ENCODE measurements around the gene IRS1. TPM values are rescaled to one million over a fixed set of nuclear protein-coding genes. Genes with fewer than 3 reads are reported as not detected.

The IRS1 gene
- total RNA-seq, 1 donor from 2014 or later = 3.2 TPM

DNA sequence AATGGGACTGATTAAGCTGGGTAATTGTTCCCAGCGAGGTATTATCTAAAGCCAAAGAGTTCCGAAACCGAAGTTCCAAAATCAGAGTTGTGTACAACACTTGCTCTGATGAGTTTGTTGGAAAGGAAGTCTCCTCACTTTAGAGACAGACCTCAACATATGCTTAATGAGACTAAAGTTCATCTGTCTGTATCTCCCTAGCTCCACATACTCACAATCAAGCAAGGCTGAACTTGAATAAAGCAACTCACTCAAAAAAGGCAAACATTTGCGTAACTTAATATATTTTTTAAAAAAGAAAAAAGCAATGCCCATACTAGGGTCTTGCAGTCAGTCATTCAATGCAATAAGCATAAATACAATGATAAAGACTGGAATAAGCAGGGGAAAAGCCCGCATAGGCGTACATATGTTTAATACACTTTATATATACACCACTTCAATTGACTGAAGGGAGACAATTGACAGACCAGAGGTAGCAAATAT lies 60.0 kb downstream of the IRS1 start:
- Mint-ChIP-seq H3K9me3 (no peaks in the 10 kb centered on the region), H3K36me3 (ENCODE audit: low read depth) (peaks cover 5% of the 10 kb centered on the region), H3K27ac (no peak overlapping the region), H3K4me1 (no peaks in the 10 kb centered on the region), H3K27me3 (no peaks in the 10 kb centered on the region), H3K4me3 (no peak overlapping the region)
- no peak for DNase-seq
- ChIA-PET POLR2A (no interaction called here), CTCF (no interaction called here)
- intact Hi-C loops (cut with micrococcal nuclease) = no loop called here
- TF ChIP-seq, protein P1, sequence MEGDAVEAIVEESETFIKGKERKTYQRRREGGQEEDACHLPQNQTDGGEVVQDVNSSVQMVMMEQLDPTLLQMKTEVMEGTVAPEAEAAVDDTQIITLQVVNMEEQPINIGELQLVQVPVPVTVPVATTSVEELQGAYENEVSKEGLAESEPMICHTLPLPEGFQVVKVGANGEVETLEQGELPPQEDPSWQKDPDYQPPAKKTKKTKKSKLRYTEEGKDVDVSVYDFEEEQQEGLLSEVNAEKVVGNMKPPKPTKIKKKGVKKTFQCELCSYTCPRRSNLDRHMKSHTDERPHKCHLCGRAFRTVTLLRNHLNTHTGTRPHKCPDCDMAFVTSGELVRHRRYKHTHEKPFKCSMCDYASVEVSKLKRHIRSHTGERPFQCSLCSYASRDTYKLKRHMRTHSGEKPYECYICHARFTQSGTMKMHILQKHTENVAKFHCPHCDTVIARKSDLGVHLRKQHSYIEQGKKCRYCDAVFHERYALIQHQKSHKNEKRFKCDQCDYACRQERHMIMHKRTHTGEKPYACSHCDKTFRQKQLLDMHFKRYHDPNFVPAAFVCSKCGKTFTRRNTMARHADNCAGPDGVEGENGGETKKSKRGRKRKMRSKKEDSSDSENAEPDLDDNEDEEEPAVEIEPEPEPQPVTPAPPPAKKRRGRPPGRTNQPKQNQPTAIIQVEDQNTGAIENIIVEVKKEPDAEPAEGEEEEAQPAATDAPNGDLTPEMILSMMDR (IDR thresholded peaks at IDR 0.05) = no peak
- no peak for ATAC-seq (ENCODE audit: low read depth)

- Mint-ChIP-seq H3K4me3 (no peak overlapping the region), H3K27ac (no peak overlapping the region), H3K9me3 (no peaks in the 10 kb centered on the region), H3K4me1 (no peaks in the 10 kb centered on the region), H3K36me3 (ENCODE audit: low read depth) (peaks cover 5% of the 10 kb centered on the region), H3K27me3 (no peaks in the 10 kb centered on the region)
- no peak for DNase-seq
- CTCF ChIA-PET = no interaction called here
- intact Hi-C loops (cut with micrococcal nuclease) = no loop called here
- TF ChIP-seq, protein P1 (IDR thresholded peaks at IDR 0.05) = no peak
- POLR2A ChIA-PET = no interaction called here
- ATAC-seq (ENCODE audit: low read depth) = no peak
These were observed 60.6 kb downstream of the IRS1 start for GRCh38 chr2:226738821-226739544.

DNA sequence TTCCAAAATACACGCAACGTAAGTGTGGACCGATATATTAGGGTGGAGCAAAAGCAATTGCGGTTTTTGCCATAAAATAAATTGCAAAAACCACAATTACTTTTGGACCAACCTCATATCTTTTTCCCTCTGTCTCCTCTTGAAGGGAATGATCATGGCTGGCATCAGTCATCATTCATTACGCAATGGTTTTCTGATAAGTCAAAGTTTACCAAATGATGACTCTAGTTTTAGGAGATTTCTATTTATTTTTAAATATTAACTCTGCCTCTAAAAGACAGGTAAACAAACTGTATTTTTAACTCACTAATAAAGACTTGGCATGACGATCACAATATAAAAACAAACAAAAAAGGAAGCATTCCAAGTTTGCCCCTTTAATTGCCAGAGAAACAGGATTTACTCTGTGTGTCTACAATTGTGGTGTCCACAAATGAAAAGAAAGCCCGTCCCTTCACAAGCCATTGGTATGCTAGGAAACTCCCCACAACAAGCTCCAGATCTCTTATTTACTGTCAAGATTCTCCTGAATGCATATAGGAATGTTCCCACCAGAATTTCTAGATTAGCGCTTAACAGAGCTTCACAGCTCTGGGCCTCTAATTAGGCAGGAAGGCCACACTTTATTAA lies 61.3 kb downstream of the IRS1 start:
- Mint-ChIP-seq H3K4me1 (no peaks in the 10 kb centered on the region), H3K27ac (no peak overlapping the region), H3K27me3 (no peaks in the 10 kb centered on the region), H3K4me3 (no peak overlapping the region), H3K36me3 (ENCODE audit: low read depth) (peaks cover 5% of the 10 kb centered on the region), H3K9me3 (no peaks in the 10 kb centered on the region)
- ChIA-PET CTCF (no interaction called here), POLR2A (no interaction called here)
- ATAC-seq (ENCODE audit: low read depth) (no peak), DNase-seq (no peak)
- TF ChIP-seq, protein P1 (IDR thresholded peaks at IDR 0.05) = no peak
- intact Hi-C loops (cut with micrococcal nuclease) = no loop called here

DNA sequence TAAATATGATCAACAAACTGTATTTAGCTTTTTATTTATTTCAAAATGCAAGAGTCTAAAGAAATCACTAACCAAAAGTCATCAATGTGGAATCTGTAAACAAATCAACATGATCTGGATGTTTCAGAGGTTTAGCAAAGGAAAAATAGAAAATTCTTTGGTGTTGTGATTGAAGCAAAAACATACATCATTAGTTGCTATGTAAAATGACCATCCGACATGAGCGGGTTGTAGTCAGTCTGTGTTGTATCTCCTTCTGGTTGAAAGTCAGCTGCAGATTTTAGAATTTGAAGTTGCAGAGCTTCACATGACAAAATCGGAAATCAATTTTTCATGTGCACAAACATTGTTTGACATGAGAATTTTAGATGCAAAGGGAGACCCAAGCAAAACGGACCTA lies 63.2 kb downstream of the IRS1 start:
- CTCF ChIA-PET = no interaction called here
- ATAC-seq (ENCODE audit: low read depth) (no peak), DNase-seq (no peak)
- POLR2A ChIA-PET = no interaction called here
- Mint-ChIP-seq H3K9me3 (no peaks in the 10 kb centered on the region), H3K4me1 (no peaks in the 10 kb centered on the region), H3K4me3 (no peak overlapping the region), H3K27ac (no peak overlapping the region), H3K27me3 (no peaks in the 10 kb centered on the region), H3K36me3 (ENCODE audit: low read depth) (peaks cover 5% of the 10 kb centered on the region)
- TF ChIP-seq, protein P1 (IDR thresholded peaks at IDR 0.05) = no peak
- intact Hi-C loops (cut with micrococcal nuclease) = no loop called here

- ChIA-PET POLR2A (no interaction called here), CTCF (no interaction called here)
- TF ChIP-seq, protein P1 (IDR thresholded peaks at IDR 0.05) = no peak
- intact Hi-C loops (cut with micrococcal nuclease) = no loop called here
- Mint-ChIP-seq H3K4me1 (no peaks in the 10 kb centered on the region), H3K27ac (no peak overlapping the region), H3K9me3 (no peaks in the 10 kb centered on the region), H3K4me3 (no peak overlapping the region), H3K27me3 (no peaks in the 10 kb centered on the region), H3K36me3 (ENCODE audit: low read depth) (peaks cover 5% of the 10 kb centered on the region)
- ATAC-seq (ENCODE audit: low read depth) (no peak), DNase-seq (no peak)
These were observed 65.6 kb downstream of the IRS1 start for GRCh38 chr2:226733927-226734564.
